OCI-LY3 (cell line): Measurements from ENCODE around the gene PLCB4.

Source experiments
- CTCF ChIP-seq: fragments of 200-600, 300-600 bp; sonication (generic); IDR thresholded peaks from 2 replicates; pipeline ENCODE4 v1.5.1; 2014; ENCODE audit warnings: antibody characterized with exemption, low read length, low read depth
- EZH2phosphoT487 ChIP-seq: fragments of 200-600 bp; shearing (Covaris generic); IDR thresholded peaks from 2 replicates; pipeline ENCODE4 v1.6.1; 2018; ENCODE audit warnings: antibody characterized with exemption, mixed run types, low read depth

- TF ChIP-seq CTCF (no peak), EZH2phosphoT487 (no peak)
Measured at GRCh38 chr20:9342651-9343050, 273.8 kb downstream of the PLCB4 start.
